ENCODE measurements around the gene ARID4A.
"Not testable (repeated sequence)": the region's sequence is repeated elsewhere in the genome, so short reads cannot be mapped to it uniquely, and the experiment has no call there.

The ARID4A gene

GRCh38 chr14:58362798-58363412, 64.5 kb downstream of the ARID4A start:
- peak; percentile 73 for DNase-seq

DNA sequence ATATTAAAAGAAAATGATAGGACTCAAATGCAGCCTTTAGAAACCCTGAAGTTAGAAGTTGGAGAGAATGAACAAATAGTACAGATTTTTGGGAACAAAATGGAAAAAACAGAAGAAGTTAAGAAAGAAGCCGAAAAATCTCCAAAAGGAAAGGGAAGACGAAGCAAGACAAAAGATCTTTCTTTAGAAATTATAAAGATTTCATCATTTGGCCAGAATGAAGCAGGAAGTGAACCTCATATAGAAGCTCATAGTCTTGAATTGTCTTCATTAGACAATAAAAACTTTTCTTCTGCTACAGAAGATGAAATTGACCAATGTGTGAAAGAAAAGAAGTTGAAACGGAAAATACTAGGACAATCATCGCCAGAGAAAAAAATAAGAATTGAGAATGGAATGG, 66.0 kb downstream of the ARID4A start:
- DNase-seq = no peak

DNA sequence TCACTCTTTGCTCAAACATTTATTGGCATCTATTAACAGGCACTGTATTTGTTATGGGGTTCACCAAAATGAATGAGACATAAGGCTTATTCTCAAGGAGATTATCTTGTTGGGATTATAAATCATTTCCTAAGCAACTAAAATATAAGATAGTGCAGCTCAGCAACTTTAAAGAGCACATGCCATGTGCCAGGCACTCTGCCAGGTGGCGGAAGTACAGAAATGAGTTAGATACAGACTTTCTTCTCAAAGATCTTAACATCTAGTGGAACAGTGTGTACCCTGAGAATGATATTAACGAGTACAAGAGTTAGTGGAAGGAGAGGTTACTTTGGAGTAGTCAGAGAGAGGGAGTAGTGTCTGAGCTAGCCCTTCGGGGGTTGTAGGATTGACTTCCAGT, 68.9 kb downstream of the ARID4A start:
- DNase-seq = no peak

DNA sequence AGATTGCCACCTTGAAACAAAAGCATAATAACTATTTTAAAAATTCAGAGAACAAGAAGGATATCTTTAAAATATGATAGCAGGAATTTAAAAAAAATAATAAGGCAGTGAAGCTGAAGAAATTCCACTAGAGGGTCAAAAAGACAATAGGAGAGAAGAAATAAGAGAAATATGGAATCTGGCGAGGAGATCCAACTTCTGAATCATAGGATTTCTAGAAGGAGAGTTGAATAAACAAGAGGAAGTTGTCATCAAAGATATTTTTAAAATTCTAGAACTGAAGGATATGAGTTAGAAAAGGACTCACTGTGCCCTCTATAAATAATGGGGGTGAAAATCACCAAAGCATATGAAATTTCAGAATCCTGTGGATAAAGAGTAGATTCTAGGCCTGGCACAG, 70.6 kb downstream of the ARID4A start:
- DNase-seq = no peak

GRCh38 chr14:58376791-58377190, 78.4 kb downstream of the ARID4A start:
- no peak for DNase-seq

DNA sequence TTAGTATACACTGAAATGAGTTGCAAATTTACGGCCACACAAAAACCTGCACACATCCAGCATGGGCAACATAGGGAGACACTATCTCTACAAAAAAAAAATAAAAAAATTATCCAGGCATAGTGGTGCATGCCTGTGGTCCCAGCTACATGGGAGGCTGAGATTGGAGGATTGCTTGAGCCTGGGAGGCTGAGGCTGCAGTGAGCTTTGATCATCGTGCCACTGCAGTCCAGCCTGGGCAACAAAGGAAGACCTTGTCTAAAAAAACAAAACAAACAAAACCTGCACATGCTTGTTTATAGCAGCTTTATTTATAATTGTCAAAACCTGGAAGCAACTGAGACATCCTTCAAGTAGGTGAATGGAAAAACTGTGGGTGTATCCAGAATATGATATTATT, 92.5 kb downstream of the ARID4A start:
- DNase-seq = no peak

- DNase-seq = no peak
Observed at GRCh38 chr14:58395562-58395811, 97.1 kb downstream of the ARID4A start.

DNA sequence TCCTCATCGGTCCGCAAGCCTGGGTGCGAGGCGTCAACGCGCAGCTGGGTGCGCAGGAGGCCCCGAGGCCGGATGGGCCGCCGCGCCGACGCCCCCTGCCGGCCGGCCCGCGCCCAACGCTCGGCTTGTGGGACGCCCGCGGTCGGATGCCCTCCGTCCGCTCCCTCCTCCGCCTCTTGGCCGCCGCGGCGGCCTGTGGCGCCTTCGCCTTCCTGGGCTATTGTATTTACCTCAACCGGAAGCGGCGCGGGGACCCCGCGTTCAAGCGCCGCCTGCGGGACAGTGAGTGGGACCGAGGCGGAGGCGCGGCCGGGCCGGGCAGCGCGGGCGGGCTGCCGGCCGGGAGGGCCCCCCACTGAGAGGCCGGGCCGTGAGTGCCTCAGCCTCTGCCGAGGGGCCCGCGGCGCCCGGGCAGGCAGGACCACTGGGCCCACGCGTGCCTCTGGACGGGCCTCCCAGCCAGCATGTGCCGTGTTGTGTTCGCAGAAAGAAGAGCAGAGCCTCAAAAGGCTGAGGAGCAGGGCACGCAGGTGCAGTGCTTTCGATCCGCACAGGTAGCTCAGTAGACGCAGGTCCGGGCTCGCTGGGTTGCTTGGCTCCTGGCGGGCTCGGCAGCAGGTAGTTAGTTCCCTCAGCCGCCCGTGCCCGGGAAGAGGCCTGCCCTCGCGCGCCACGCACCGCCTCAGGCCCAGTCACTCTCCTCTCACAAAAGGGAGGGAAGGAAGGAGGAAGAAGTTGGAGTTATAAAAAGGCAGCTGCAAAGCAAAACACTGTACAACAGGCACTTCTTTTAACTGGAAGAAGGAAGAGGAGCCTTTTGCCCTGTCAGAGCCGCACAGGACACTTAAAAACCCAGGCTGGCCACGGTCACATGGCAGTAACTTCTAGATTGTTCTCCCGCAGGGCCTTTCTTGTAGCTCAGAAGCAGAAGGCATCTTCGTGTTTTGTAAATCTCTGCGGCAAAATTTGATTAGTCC, 97.7 kb downstream of the ARID4A start, which contains the start of gene TOMM20L:
TOMM20L (plus strand) TSS at position 119 of the 977 bp plus-strand sequence; CDS start at position 147, 28 bp downstream.
- DNase-seq = peak; percentile 91

DNA sequence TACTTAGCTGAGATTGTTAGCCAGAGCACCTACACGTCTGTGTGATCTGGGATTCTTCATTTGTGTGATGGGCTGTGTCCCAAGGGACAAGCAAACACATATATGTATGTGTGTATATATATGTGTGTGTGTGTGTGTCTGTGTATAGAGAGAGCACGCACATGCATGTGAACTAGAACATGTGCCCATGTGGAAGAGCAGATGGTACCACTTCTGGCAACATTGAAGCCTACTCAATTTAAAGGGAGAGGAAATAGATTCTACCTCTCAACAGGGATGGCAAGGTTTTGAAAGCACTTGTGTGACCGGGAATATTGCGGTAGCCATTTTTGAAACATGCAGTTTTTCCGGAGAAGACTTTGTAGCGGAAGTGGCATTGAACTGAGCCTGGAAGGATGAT, 98.8 kb downstream of the ARID4A start:
- peak; percentile 31 for DNase-seq

DNA sequence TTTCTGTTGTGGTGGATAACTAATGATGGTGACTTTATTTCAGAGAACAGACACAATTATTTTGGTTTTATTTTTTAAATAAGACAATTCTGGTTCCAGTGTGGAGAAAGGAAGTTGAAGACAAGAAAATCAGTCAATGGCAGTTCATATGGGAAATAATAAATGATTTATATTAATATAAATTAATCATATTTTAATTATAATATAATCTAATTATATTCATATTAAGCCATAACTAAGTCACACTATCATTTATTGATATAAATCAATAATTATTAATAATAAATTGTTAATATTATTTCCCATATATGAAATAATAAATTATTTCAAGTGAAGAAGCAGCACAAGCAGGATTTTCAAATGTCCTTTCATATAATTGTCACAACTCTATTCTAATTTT, 100.1 kb downstream of the ARID4A start:
- DNase-seq = no peak

DNA sequence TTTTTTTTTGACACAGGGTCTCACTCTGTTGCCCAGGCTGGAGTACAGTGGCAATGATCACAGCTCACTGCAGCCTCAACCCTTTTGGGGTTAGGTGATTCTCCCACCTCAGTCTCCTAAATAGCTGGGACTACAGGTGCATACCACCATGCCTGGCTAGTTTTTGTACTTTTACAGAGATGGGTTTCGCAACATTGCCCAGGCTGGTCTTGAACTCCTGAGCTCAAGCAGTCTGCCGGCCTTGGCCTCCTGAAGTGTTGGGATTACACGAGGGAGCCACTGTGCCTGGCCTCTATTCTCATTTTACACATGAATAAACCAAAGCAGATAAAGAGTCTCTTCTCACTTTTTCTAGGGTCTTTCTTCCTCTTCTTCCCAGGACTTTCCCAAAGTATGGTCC, 100.5 kb downstream of the ARID4A start:
- no peak for DNase-seq

DNA sequence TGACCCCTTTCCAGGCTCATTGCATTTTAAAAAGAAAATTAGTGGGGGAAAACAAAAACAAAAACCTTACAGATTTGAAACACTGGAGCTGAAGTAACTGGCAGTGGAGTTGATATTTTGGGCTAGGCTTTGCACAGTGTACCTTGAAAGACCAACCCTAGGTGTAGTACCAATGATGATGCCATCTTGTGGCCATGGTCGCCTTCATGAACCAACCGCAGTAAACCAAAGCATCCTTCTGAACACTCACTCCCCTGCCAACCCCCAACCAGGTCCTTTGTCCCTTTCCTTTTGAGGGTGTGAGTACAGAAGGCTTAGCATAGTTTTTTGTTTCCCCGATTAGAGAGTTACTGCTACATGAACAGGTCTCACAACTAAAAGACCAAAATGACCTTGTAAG, 103.2 kb downstream of the ARID4A start:
- DNase-seq = peak; percentile 9

DNA sequence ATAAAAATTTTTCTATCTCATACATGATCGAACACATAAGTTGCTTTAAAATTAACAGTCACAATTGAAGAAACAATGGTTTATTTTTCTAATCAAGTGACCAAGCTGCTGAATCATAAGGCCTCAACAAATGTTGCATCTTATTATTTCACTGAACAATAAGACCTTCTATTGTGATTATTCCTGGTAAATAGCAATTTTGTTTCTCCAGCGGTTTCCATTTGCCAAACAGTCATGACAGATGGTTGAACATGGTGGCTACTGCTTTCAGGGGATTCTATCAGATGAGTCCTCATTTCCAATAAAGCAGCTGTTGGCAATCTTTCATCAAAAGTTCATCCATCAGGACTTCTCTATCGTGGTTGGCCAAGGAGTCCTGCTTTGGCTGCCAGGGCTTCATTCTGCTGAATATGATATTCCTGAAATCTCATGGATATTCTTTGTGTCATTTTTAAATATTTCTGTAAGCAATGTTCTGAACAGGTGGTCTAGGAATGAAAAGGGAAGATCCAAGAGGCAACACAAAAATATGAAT, 110.4 kb downstream of the ARID4A start:
- DNase-seq = no peak

DNA sequence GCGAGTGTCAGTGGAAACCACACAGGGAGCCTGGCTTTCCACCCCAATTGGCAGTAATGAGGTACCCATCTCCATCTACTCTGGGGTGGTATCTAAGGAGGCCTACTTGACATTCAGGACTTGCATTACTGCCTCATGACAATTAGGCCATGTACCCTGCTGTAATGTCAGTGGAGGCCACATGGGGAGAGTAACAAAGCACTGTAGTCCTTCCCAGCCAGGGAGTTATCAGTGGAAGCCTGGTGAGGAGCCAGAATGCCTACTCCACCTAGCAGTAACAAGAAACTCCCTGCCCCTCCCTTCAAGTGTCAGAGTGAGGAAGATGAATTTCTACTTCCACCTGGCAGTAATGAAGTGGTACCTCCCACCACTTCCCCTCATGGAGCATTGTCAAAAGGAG, 116.5 kb downstream of the ARID4A start:
- DNase-seq = peak; percentile 38

DNA sequence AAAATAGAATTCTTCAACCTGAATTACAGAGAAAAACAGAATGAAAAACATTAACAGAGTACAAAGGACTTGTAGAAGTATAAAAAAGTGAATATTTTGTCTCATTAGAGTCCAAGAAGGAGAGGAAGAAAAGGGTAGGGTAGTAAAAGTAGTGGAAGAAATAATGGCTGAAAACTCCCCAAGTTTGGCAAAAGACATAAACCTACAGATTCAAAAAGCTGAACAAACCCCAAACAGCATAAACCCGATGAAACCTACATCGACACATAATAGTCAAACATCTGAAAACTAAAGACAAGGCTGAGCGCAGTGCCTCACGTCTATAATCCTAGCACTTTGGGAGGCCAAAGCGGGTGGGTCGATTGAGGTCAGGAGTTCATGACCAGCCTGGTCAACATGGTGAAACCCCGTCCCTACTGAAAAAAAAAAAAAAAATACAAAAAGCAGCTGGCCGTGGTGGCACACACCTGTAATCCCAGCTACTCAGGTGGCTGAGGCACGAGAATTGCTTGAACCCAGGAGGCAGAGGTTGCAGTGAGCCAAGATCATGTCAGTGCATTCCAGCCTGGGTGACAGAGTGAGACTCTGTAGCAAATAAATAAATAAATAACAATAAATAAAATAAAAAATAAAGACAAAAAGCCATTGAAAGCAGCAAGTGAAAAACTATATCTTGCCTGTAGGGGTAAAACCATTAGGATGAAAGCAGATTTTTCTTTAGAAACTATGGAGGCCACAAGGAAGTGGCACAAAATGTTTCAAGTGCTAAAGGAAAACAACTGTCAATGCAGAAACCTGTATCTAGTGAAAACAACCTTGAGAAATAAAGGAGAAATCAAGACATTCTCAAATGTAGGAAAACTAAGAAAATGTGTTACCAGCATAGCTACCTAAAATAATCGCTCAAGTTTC, 117.5 kb downstream of the ARID4A start:
- no peak for DNase-seq

DNA sequence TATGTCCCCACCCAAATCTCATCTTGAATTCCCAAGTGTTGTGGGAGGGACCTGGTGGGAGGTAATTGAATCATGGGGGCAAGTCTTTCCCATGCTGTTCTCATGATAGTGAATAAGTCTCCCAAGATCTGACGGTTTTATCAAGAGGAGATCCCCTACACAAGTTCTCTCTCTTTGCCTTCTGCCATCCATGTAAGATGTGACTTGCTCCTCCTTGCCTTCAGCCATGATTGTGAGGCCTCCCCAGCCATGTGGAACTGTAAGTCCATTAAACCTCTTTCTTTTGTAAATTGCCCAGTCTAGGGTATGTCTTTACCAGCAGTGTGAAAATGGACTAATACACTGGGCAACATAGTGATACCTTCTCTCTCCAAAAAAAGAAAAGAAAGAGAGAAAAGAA, 118.6 kb downstream of the ARID4A start:
- DNase-seq = not testable (repeated sequence)

Measured in NCI-H69 (cell line).